NOMO-1 treated with dmso at 0.1 percent for 144 hours (cell line): ENCODE data around the gene CCN2.
"Not testable (repeated sequence)": the region's sequence is repeated elsewhere in the genome, so short reads cannot be mapped to it uniquely, and the experiment has no call there.

ENCODE experiments used
- DNase-seq: peaks from one replicate; lab custom pipeline; 2025; ENCODE audit not compliant: unreplicated experiment; lab: John Stamatoyannopoulos, UW

Gene CCN2

DNA sequence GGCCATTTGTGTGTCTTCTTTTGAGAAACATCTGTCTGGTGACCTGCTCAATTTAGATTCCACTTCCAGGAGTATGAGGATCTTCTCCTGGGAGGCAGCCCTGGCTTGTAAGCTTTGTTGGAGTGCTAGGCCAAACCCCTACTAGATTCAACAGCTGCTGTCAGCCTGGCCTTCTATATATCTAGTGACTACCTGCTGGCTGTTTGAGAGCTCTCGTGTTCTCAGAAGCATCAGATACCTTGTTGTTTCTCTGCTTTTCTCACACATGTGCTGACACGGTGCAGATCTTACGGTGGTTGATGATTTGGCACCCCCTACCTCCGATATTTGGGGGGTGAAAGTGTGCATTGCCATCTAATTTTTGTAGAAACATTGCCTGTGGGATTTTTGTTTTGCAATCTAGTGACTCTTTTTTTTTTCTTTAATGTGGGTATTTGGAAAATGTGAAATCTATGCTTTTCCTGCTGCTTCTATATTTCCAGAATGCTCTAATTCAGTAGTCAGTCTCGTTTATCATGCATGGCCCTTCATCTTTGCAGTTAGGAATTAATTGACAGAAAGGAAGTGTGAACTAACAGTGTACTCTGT lies 4.7 kb downstream of the CCN2 start:
- no peak for DNase-seq

DNA sequence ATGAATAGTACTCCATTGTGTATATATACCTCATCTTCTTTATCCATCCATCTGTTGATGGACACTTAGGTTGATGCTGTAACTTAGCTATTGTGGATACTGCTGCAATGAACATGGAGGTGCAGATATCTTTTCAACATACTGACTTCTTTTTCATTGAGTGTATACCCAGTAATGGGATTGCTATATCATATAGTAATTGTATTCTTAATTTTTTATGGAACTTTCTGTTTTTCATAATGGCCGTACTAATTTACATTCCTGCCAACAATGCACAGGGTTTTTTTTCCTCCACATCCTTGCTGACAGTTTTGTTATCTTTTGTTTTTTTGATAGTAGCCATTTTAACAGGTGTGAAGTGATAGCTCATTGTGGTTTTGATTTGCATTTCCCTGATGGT lies 5.2 kb downstream of the CCN2 start:
- no peak for DNase-seq

DNA sequence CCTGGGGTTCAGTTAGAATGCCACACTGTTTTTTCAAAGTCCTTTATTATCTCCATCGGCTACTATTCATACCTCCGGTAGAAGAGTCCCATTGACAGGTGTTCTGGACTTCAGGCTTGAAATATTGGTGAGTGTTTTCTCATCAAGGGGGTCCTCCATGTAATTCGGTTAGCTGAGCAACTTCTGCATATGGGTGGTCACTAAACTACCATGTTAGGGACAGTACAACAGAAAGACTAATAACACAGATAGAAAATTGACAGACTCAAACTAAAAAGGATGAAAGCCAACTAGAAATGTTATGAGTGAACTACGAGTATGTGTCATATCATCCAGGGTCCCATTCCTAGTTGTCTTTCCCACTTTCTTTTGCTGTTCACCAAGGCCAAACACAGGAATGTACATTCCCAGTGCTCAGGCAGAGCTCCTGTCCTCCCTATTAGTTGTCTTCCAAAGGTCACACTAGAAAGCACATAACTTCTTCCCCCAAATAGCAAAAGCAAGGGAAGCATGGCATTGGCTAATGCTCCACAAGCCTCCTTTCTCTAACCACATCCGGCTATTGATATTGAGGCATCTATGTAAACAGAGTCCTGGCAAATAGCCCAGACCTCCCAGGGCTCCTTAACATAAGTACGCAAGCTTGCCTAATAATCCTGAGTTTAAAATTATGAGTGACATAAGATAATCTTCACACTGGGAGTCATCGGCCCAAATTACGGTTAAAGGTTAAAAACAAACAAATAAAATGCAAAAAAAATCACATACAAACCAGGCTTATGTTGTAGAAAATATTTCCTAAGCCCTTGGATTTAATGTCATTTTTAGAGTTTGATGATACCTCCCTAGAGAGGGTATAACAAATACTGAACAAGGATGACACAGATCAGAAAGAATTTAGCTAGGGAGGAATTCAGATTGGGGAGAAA lies 13.2 kb downstream of the CCN2 start:
- DNase-seq = no peak

DNA sequence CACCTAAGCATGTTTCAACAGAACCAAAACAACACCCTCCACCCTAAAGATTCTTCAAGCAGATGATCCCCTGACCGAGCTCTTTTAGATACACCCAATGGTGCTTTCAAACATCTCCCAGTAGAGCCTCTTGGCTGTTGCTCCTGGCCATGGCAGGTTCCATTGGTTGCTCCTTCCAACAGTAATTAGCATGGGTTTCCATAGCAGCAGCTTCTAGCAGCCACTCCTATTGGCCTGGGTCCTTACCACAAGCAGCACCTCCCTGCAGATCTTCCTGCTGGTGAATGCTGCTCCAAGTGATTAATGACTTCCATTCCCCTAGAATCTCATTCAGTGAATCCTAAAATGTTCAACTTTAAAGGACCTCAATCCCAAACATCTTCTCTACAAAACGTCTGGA lies 13.9 kb downstream of the CCN2 start:
- no peak for DNase-seq

DNA sequence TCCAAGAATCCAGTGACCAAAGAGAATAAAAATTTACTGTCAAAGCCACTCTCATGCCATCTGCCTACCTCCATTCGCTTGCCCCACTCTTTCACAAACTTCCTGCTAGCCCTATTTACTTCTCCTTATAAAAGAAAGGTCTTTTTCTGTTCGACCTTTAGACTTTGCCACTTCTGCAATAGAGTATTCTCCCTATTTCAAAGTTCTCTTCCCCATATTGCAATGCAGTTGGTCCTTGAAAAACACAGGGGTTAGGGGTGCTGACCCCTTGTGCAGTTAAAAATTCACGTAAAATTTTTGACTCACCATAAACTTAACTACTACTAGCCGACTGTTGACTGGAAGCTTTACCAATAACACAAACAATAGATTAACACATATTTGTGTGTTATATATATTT lies 15.0 kb downstream of the CCN2 start:
- DNase-seq = peak; percentile 78

DNA sequence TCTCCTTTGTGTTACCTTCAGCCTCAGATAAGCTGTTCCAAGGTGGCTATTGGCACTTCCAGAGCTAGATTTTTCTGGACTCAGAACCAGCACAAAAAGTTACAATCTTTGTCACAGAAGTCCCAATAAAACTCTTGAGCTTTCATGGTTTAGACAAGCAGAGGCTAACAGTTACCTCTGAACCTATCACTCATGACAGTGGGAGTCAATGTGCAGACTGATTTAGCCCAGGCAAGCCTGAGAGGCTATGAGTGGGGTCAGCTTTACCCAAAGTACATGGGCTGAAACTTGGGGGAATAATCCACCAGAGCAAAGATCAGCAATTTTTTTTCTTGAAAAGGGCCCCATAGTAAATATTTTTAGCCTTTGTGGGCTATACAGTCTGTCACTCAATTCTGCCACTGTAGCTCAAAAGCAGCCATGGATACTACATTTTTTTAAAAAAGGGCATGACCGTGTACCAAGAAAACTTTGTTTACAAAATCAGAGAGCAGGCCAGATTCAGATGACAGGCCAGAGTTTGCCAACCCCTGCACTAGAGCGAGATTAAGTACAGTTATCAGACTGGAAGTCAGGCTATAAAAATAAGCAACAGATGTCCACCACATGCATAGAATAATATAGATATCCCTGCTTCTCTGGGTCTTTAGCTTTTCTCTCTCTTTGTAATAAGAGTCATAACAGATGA lies 20.0 kb downstream of the CCN2 start:
- no peak for DNase-seq

DNA sequence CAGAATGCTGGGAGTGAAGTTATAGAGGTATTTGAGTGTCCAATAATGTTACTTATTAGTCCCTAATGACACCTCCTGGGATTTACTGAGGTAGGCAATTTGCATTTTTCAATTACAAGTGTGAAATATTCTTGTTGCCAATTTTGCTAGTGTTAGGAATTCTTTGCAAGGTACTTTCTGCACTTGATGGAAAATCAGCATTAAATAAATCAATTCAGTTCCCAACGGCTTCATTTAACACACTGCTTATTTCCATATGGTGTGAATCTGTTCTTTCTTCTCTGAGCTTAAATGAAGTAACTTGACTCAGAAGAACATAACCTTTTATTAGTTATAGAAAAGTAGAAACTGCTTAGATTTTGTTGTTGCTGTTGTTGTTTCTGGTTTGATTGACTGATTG lies 21.2 kb downstream of the CCN2 start:
- DNase-seq = no peak

DNA sequence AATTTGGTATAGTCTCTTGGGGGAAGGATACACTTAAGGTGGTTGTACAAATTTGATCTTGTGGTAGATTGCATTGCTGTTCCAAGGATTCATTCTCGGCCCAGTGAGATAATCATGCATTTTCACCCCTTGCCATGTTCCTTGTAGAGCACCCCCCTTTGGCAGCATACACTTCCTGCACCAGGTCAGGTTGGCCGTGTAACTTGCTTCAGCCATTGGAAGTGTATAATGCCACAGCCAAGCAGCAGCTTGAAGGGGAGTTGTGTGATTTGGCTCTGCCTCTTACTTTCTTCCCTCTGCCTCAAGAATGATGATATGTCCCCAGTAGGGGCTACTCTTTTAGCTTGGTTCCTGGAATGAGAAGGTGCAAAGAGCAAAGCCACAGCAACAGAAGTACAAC lies 21.9 kb downstream of the CCN2 start:
- DNase-seq = no peak

DNA sequence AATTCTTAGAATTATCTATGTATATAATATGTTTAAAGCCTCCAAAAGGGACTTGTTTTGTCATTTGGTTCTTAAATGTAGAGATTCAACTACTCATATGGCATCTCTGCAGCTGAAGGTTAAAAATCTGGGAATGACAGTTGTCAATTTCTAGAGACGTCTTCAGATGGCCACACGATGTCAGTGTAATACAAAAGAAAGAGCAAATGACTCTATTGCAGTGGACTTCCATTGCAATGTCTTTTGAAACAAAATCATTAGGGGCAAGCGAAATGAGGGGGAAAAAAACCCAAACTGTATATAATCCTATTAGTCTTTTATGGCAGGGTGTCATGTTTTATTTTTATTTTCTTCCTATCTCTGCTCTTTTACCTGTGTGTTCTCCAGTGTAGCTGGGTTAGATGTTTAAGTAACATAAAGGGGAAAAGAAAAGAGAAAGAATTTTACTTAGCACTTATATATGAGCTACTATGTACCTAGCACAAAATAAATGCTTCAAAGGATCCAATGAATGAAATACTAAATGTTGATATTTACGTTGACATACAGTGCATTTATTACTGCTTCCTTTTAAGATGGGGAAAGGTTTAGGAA lies 26.2 kb downstream of the CCN2 start:
- no peak for DNase-seq

DNA sequence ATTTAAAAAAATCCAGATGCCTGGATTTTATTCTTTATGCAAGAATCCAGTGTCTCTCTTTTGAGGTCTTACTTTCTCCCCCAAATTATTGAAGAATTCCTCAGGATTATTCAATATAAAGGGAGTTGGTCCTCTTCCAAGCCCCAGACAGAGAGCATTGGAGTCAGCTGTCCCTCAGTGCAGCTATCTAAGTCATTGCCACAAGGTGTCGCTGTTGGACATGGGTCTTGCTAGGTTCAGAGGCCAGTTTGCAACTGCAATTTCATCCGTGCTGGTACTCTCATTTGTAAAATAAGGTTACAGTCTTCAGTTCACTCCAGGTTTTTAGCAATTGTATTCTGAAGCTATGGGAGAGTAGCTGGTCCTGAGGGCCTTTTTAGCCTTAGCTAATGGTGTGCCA lies 27.8 kb downstream of the CCN2 start:
- DNase-seq = no peak

DNA sequence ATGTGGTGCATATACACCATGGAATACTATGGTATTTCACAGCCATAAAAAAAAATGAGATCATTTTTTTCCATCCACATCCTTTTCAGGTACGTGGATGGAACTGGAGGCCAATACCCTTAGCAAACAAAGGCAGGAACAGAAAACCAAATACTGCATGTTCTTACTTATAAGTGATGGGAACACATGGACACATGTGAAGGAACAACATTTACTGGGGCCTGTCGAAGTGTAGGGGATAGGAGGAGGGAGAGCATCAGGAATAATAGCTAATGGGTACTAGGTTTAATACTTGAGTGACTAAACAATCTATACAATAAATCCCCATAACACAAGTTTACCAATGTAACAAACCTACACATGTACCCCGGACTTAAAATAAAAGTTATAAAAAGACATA lies 30.5 kb downstream of the CCN2 start:
- no peak for DNase-seq

DNA sequence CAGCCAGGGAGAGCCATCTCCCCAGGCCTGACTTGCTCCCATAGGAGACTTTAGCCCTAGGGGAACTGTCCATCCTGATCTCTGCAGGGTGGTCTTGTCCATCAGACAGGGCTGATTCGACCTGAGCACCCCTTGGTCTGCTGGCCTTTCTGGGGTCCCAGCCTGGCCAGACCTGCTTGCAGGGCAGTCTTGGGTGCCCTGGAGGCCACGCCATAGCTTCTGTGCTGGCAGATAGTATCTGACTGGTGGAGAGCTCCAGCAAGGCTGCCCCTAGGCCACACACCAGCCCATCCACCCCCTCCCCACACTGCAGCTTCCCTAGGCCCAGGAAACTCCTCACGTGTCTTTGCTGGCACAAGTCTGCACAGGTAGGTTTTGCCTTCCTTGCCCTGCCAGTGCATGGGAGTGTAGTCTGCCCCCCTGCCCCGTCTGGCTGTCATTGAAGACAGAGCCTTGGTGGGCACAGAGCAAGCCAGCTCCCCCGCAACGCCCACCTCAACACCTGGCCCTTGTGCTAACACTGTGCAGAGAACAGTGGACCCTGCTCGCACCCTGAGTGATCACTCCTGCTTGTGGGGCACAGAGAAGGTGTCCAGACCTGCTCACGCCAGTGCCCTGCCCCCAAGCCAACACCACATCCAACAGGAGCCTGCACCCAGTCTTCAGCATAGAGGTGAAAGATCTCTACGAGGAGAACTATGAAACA lies 32.4 kb downstream of the CCN2 start:
- DNase-seq = no peak

DNA sequence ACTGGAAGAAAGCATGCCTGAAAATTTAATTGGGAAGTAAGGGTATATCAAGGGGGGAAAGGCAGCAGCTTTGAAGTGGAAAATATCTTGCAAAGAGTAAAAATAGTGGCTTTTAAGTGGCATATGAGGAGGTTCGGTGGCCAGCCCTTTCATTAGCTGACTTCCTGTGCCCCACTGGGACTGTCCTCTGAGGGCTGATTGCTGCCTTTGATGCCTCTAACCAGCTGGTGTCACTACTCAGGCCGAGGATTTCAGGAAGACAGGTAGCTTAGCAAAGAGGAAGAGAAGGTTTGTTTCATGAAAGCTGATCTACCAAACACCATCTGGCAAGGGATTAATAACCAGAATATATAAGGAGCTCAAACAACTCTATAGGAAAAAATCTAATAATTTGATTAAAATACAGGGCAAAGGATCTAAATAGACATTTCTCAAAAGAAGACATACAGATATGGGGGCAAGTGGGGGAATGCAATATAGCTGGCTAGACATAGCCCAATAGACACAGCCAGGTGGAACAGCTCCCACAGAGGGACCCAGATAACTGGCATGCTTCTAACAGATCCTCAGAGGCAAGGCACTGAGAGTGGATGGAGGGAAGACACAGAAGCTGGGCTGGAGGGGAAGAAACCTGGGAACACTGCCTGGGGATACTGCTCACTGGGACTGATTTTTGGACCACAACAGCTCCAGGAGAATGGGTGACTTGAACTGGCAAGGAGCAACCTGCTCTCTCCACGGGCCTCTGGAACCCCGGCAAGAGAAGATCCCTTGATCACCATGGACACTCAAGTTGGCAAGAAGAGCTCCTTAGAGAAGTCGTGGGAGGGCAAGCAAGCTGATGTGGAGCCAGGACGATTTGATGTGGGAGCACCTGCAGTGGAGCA lies 33.2 kb downstream of the CCN2 start:
- no peak for DNase-seq

DNA sequence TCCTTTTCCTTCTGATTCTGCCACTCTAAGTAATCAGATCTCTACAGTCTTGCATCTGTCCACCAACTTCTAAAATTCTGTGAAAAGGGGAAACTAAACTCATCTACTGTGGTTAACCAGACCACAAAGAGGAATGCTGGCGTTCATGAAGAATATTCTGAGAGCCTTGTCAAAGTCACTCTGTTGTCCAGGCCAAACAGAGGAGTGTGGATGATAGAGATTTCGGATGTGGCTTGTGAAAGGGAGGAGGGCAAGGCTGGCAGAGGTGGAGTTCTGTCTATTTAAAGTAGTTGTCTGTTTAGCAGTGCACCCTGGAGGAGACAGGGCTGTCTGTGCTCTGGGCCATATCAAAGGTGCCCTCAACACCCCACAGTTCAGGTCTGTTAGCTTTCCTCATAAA lies 33.9 kb downstream of the CCN2 start:
- peak; percentile 11 for DNase-seq

DNA sequence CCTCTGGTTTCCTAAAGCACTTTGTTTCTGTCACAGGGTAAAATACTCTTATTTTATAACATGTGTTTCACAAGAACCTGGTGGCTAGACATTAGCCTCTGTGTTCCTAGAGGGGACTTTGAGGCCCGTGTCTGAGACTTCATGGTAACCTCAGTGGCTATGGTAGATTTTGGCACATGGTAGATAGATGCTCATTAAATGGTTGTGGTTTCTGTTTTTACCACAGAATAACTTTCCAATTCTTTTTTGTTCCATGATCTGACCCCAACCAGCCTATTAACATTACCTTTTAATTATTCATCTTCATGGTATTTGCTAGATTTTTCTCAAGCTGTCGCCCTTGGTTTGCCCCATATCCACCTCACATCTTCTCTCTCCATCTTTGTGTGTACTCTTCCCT lies 34.3 kb downstream of the CCN2 start:
- DNase-seq = no peak

DNA sequence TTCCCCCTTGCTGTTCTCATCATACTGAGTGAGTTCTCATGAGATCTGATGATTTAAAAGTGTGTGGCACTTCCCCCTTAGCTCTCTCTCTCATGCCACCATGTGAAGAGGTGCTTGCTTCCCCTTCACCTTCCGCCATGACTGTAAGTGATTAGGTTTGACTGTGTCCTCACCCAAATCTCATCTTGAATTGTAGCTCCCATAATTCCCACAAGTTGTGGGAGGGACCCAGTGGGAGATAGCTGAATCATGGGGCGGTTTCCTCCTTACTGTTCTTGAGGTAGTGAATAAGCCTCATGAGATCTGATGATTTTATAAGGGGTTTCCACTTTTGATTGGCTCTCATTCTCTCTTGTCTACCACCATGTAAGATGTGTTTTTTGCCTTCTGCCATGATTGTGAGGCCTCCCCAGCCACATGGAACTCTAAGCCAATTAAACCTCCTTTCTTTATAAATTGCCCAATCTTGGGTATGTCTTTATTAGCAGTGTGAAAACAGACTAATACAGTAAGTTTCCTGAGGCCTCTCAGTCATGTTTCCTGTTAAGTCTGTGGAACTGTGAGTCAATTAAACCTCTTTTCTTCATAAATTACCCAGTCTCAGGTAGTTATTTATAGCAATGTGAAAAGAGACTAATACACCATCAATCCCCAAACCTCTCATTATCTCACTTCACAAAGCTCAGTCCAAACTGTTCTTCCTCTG lies 34.9 kb downstream of the CCN2 start:
- DNase-seq = not testable (repeated sequence)

DNA sequence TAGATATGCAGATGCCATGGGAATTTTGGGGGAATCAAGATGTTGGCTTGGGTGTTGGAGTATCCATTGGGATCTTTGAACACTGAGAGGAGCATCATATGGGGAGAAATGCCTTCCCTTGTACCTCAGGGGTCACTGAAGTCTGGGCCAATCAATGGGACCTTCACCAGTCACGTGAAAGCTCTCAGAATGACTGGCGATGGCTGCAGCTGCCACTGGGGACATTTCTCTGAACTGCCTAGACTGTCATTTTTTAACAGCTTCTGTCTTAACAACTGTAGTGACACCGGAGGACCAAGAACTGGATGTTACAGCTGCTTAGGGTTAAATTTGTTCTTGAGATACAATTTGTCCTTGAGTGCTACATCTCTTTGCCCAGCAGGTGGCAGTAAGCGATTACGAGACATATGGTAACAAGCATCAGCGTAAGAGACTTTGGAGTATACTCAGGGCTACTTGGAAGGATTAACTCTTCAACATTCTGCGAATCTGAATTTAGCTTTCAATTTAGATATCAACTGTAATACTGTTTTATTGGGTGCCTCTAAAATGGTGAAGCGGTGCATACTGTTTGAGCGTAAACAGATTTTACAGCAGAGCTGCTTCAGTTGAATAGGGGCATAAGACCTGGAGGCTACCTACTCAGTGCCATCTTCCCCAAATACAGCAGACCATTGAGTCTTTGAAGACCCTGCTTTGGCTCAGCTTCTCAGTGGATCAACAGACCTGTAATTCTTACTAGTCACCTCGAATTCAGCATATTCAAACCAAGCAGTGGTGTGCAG lies 36.0 kb downstream of the CCN2 start:
- peak; percentile 34 for DNase-seq

DNA sequence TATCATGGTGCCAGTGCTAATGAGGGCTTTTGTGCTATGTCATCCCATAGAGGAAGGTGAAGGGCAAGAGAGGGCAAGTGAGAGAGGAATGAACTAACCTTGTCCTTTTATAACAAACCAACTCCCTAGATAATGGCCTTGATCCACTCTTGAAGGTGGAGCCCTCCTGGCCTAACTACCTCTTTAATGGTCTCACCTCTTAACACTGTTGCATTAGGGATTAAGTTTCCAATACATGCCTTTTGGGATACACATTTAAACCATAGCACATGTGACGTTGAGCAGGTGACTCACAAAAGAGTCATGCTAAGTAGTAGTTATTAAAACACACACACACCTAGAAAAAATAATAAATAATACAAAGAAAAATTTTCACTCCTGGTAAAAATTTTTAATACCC lies 36.9 kb downstream of the CCN2 start:
- DNase-seq = no peak

DNA sequence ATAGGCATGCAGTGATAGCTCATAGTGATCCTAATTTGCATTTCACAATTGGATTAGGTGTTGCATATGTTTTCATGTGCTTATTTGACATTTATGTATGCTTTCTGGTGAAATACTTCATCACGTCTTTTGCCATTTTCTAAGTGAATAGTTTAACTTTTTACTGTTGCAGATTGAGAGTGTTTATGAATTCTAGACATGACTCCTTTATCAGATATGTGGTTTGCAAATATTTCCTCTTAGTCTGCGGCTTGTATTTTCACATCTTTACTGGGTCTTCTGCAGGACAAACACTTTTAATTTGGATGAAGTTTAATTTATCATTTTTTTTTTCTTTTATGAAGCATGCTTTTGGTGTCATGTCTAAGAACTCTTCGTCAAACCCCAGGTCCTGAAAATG lies 39.2 kb downstream of the CCN2 start:
- DNase-seq = no peak
